IPS DF 6.9 (cell line): ENCODE results near the gene EDA.
A peak's percentile ranks its signal among the peaks of the same experiment; 100 is the strongest.

ENCODE experiments used
- DNase-seq: peaks from one replicate; pipeline ENCODE4 v3.0.0-alpha.2; 2013; ENCODE audit warnings: low read depth, low spot score
- H3K27ac ChIP-seq: one replicate; pipeline ENCODE4 v1.5.1; 2013; ENCODE audit warnings: low read length, control low read depth
- H3K27me3 ChIP-seq: 2 replicates; pipeline ENCODE4 v1.6.1; 2013; ENCODE audit warnings: mild to moderate bottlenecking, low read length; ENCODE audit not compliant: control insufficient read depth, insufficient read depth
- H3K36me3 ChIP-seq: 2 replicates; pipeline ENCODE4 v1.6.1; 2013; ENCODE audit warnings: low read length; ENCODE audit not compliant: control insufficient read depth, insufficient read depth
- H3K4me1 ChIP-seq: 2 replicates; pipeline ENCODE4 v1.6.1; 2013; ENCODE audit warnings: low read length; ENCODE audit not compliant: control insufficient read depth, insufficient read depth
- H3K4me3 ChIP-seq: 2 replicates; pipeline ENCODE4 v1.5.1; 2013; ENCODE audit warnings: mild to moderate bottlenecking, low read length
- H3K9me3 ChIP-seq: 2 replicates; pipeline ENCODE4 v1.6.1; 2013; ENCODE audit warnings: low read length, inconsistent platforms; ENCODE audit not compliant: control insufficient read depth, insufficient read depth
- WGBS: extraction: QIAGEN DNeasy Blood & Tissue Kit; methylation state at CpG from one replicate; pipeline ENCODE4 v1.1.7; 2013; ENCODE audit warnings: mixed read lengths, missing lambda C conversion rate; ENCODE audit not compliant: insufficient read length, insufficient coverage; 5-methylcytosine and 5-hydroxymethylcytosine counted together

Gene EDA

DNA sequence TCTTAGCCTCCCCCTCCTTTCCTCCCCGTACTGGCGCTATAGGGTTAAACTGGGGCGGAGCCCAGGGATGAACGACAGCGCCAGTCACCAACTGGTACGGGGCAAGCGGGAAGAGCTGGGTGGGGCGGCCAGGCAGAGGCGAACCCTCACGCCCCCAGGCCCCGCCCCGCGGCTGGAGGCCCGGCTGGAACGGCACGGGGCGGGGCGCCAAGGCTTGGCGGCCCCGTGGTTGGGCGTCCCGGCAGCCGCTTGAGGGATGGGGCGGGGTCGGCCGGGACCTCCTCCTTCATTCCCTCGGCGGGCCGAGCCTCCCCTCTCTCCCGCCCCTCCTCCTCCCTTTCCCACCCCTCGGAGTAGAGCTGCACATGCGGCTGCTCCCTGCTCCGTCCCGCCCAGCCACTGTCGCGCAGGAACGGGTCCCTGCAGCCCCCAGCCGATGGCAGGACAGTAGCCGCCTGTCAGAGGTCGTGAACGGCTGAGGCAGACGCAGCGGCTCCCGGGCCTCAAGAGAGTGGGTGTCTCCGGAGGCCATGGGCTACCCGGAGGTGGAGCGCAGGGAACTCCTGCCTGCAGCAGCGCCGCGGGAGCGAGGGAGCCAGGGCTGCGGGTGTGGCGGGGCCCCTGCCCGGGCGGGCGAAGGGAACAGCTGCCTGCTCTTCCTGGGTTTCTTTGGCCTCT is at the start of gene EDA:
Gene EDA (plus strand): TSS at position 335 of the 678 bp plus-strand sequence.
- peak; percentile 57 for DNase-seq
- H3K4me3 ChIP-seq, result peak within 1 kb of the TSS; percentile 64; the same call in 1 of the 2 replicates
- no CpG with 5 or more reads among the region's 56 CpGs for WGBS

DNA sequence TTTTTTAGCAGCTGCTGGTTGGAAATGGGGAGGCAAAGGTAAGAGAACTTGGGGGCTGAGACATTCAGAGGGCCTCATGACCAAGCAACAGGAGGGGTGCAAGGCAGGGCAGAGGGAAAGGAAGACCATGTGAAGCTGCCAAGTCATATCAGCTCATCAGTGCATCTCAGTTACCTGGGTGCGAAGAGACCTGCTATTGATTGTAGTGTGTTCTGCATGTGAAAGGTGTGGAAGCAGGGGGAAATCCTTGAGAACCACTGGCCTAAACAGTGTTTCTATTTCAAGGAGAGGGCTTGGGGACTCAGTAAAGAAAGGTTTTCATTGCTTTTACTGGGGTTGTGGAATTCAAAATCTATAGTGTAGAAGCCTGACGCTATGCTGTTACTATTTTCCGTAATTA is 47.1 kb upstream of the EDA start:
- Histone ChIP-seq H3K27ac (no peak overlapping the region), H3K36me3 (no peaks in the 10 kb centered on the region), H3K27me3 (no peaks in the 10 kb centered on the region), H3K4me3 (no peak overlapping the region), H3K9me3 (no peaks in the 10 kb centered on the region), H3K4me1 (no peaks in the 10 kb centered on the region)
- DNase-seq, result no peak
- WGBS, result no CpG with 5 or more reads among the region's 3 CpGs

More for the DNA sequence above, at the start of gene EDA:
- Histone ChIP-seq H3K36me3 (no peaks in the 10 kb centered on the region), H3K27ac (no peak within 1 kb of the TSS), H3K27me3 (no peaks in the 10 kb centered on the region), H3K4me1 (no peaks in the 10 kb centered on the region; the same call in 1 of the 2 replicates), H3K9me3 (no peaks in the 10 kb centered on the region)

DNA sequence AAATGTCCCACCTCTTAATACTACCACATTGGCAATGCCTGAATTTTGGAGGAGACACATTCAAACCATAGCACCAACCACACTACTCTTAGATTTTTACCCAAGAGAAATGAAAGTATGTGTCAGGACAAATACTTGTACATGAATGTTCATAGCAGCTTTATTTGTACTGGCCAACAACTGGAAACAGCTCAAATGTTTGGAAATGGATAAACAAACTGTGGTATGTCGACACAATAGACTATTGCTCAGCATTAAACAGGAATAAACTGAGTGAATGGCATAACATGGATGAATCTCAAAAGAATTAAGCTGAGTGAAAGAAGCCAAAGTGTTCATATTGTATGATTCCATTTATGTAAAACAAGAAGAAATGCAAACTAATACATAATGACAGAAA is 18.5 kb upstream of the EDA start:
- Histone ChIP-seq H3K4me1 (no peaks in the 10 kb centered on the region), H3K9me3 (no peaks in the 10 kb centered on the region), H3K4me3 (no peak overlapping the region), H3K36me3 (no peaks in the 10 kb centered on the region), H3K27ac (no peak overlapping the region), H3K27me3 (no peaks in the 10 kb centered on the region)
- DNase-seq, result no peak
- WGBS, result no CpG with 5 or more reads among the region's 1 CpG

GRCh38 chrX:69600182-69600581 is 15.7 kb upstream of the EDA start:
- Histone ChIP-seq H3K27ac (no peak overlapping the region), H3K27me3 (no peaks in the 10 kb centered on the region), H3K4me3 (no peak overlapping the region), H3K4me1 (no peaks in the 10 kb centered on the region), H3K36me3 (no peaks in the 10 kb centered on the region), H3K9me3 (no peaks in the 10 kb centered on the region)
- no CpG with 5 or more reads among the region's 3 CpGs for WGBS
- DNase-seq, result no peak

DNA sequence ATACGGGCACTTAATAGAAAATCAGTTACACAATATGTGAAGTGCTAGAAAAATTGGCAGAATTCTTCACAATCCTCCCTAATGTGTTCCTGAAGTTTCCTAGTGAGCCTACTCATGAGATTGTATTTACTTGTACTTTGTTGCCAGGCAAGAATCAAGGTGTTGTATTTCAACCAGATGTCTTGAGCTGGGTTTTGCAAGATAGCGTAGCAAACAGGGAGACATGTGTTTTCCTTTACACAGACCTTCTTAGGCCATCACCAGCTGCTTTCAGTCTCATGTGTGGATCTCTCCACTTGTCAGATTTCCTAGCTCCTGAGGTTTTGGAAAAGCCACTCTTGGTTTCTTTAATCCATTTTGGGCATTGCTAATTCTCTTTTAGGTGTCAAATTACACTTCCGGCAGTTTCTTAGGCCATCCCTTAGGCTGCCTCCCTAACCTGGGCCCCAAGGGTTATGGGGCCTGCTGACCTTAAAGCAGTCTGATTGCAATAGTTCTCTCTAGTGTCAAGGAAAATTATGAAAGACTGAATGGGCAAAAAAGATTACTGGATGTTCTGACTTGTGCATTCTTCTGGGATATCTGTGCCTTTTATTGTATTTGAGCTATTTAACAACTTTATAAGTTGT is 12.2 kb upstream of the EDA start:
- no peak for DNase-seq
- no peaks in the 10 kb centered on the region for H3K27me3 ChIP-seq

GRCh38 chrX:69605521-69605920 is 10.4 kb upstream of the EDA start:
- no peak for DNase-seq
- Histone ChIP-seq H3K27ac (no peak overlapping the region), H3K27me3 (no peaks in the 10 kb centered on the region), H3K36me3 (no peaks in the 10 kb centered on the region), H3K4me3 (no peak overlapping the region), H3K9me3 (no peaks in the 10 kb centered on the region), H3K4me1 (no peaks in the 10 kb centered on the region)
- no CpG with 5 or more reads among the region's 4 CpGs for WGBS

More for the DNA sequence above, 12.2 kb upstream of the EDA start:
- Histone ChIP-seq H3K4me1 (no peaks in the 10 kb centered on the region), H3K27ac (no peak overlapping the region), H3K4me3 (no peak overlapping the region), H3K36me3 (no peaks in the 10 kb centered on the region), H3K9me3 (no peaks in the 10 kb centered on the region)
- WGBS, result no CpG with 5 or more reads among the region's 3 CpGs

DNA sequence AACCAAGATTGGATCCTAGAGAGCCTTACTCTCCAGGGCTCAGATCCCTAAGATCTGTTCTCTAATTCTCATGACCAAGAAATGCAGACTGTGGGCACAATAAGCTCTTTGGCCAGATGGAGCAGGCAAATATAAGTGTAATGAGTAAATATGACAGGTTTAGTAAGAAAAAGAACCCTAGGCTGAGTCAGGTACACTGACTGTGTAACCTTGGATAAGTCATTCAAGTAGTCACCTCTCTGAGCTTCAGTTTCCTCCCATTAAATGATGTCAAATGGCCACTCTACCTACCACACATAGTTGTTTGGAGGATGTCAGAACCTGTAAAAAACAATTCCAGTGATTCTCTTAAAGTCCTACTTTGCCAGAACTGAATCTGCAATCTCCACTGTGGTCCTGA is 8.3 kb upstream of the EDA start:
- Histone ChIP-seq H3K36me3 (no peaks in the 10 kb centered on the region), H3K4me1 (no peaks in the 10 kb centered on the region), H3K27me3 (no peaks in the 10 kb centered on the region), H3K4me3 (no peak overlapping the region), H3K9me3 (no peaks in the 10 kb centered on the region), H3K27ac (no peak overlapping the region)
- no peak for DNase-seq

- Histone ChIP-seq H3K4me1 (no peaks in the 10 kb centered on the region; the same call in 1 of the 2 replicates), H3K9me3 (no peaks in the 10 kb centered on the region), H3K27me3 (no peaks in the 10 kb centered on the region), H3K4me3 (no peak overlapping the region), H3K36me3 (no peaks in the 10 kb centered on the region), H3K27ac (no peak overlapping the region)
- no peak for DNase-seq
- WGBS, result no CpG with 5 or more reads among the region's 1 CpG
These were observed 2.0 kb upstream of the EDA start for GRCh38 chrX:69613946-69614345.

DNA sequence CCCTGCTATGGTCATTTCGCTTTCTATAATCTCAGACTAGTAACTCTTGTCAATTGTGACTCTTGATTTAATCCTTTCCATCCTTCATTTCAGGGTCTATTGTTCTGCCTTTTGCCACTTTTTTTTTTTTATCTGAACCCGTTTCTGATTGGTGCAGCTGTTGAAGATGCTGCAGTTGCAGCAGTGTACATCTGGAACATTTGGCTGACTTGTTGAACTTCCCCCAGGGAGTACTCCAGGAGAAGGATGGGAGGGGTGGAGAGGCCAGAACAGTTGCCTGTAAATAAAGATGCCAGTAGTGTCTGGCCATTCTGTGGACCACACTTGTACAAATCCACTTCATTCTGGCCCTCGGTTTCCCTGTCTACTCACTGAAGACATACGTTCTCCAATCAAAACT is 1.0 kb upstream of the EDA start:
- Histone ChIP-seq H3K9me3 (no peaks in the 10 kb centered on the region), H3K36me3 (no peaks in the 10 kb centered on the region), H3K4me3 (no peak overlapping the region), H3K27me3 (no peaks in the 10 kb centered on the region), H3K4me1 (no peaks in the 10 kb centered on the region; the same call in 1 of the 2 replicates), H3K27ac (no peak overlapping the region)
- DNase-seq, result no peak
- no CpG with 5 or more reads among the region's 4 CpGs for WGBS

DNA sequence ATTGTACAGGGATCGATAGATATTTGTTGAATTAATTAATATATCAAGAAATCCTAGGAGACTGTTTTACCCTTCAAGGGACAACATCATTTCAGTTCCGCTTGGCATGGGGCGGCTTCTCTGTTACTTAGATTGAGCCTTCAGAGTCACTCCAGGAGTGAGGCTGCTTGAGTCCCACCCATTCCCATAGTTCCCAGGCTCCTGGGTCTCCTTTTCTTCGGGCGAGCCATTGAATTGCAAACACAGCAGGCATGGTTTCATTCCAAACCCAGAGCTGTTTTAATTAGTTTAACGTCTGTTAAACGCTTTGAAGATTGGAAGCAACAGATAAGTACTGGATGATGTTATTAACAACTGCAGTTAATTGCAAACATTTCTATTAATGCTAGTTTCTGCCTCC is 571 bp upstream of the EDA start:
- H3K4me3 ChIP-seq, result no peak overlapping the region; the same call in 1 of the 2 replicates
- WGBS, result no CpG with 5 or more reads among the region's 7 CpGs

More for the DNA sequence above, 571 bp upstream of the EDA start:
- Histone ChIP-seq H3K4me1 (no peaks in the 10 kb centered on the region; the same call in 1 of the 2 replicates), H3K27ac (no peak overlapping the region), H3K9me3 (no peaks in the 10 kb centered on the region), H3K27me3 (no peaks in the 10 kb centered on the region), H3K36me3 (no peaks in the 10 kb centered on the region)
- DNase-seq, result no peak
